ENCODE data around the gene BCL6B.

- TF ChIP-seq CTCF (conservative IDR thresholded peaks at IDR 0.05) (peak; percentile 84), ZFX (IDR thresholded peaks at IDR 0.05) (no peak)
These were observed 18.2 kb upstream of the BCL6B start for GRCh38 chr17:7004398-7005253.
